Measurements from ENCODE around the gene SACM1L.

Gene SACM1L

DNA sequence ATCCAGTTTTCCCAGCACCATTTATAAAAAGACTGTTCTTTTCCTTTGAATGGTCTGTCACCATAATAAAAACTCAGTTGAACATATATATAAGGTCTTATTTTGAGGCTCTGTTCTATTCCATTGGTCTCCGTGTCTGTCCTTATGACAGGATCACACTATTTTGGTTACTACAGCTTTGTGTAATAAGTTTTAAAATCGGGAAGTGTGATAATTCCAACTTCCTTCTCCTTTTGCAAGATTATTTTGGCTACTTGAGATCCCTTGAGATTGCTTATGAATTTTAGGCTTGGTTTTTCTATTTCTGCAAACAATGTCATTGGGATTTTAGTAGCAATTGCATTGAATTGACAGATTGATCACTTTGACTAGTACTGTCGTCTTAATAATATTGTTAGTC, 35.7 kb downstream of the SACM1L start:
- no CpG with 5 or more reads among the region's 3 CpGs for WGBS (ENCODE audit: extremely low coverage, insufficient coverage, insufficient read length)
- H4K91ac ChIP-seq (ENCODE audit: low read depth, low read length): no peak overlapping the region
- DNase-seq: no peak
- H3K9me3 ChIP-seq (ENCODE audit: insufficient read depth, low read depth, low read length): no peaks in the 10 kb centered on the region
- H2BK5ac ChIP-seq (ENCODE audit: low read depth, low read length, poor library complexity): no peak overlapping the region
- H3K4ac ChIP-seq (ENCODE audit: low read depth, low read length): no peak overlapping the region
- no peak overlapping the region for H4K12ac ChIP-seq (ENCODE audit: low read depth, low read length)
- no peak overlapping the region for H3K9ac ChIP-seq (ENCODE audit: low read length)
- H3K79me1 ChIP-seq (ENCODE audit: low read length): no peaks in the 10 kb centered on the region
- no peak overlapping the region for H3K23ac ChIP-seq (ENCODE audit: low read length)
- no peaks in the 10 kb centered on the region for H3K36me3 ChIP-seq (ENCODE audit: control insufficient read depth in 1 of 2, insufficient read depth in 2 of 2, low read length in 2 of 2)
- no peak overlapping the region for H3K27ac ChIP-seq (ENCODE audit: low read depth, low read length)
- no peak overlapping the region for H3K14ac ChIP-seq (ENCODE audit: low read length)
- H3K79me2 ChIP-seq (ENCODE audit: control insufficient read depth, insufficient read depth, low read length, poor library complexity): no peaks in the 10 kb centered on the region
- no peak overlapping the region for H3K4me3 ChIP-seq (ENCODE audit: low read depth, low read length)
- no peak overlapping the region for H3K4me2 ChIP-seq (ENCODE audit: low read length)
- no peak overlapping the region for H2AK5ac ChIP-seq (ENCODE audit: low read length)
- no peaks in the 10 kb centered on the region for H3K4me1 ChIP-seq (ENCODE audit: control insufficient read depth in 1 of 2, insufficient read depth in 2 of 2, low read length in 2 of 2)
- H3K27me3 ChIP-seq (ENCODE audit: insufficient read depth, low read length): no peaks in the 10 kb centered on the region
- H2AFZ ChIP-seq (ENCODE audit: insufficient read depth, low read length, poor library complexity): no peak overlapping the region
- H3K18ac ChIP-seq (ENCODE audit: low read length): no peak overlapping the region
- H2BK12ac ChIP-seq (ENCODE audit: low read length): no peak overlapping the region
- no peak overlapping the region for H2BK120ac ChIP-seq (ENCODE audit: insufficient read depth, low read length, poor library complexity)
- H4K8ac ChIP-seq (ENCODE audit: low read depth, low read length): no peak overlapping the region

DNA sequence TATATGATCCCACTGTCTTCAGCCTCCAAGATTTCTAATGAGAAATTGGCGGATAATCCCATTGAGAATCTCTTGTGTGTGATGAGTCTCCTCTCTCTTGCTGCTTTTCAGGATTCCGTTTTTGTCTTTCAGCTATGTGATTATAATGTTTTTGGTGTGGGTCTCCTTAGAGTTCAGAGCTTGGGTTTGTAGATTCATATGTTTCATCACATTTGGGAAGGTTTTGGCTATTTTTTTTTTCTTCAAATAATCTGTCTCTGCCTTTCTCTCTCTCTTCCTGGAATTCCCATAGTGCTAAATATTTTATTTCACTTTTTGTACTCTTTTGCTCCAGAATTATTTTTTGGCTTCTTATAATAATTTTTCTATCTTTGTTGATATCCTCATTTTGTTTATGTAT, 40.4 kb downstream of the SACM1L start:
- no peak overlapping the region for H3K9ac ChIP-seq (ENCODE audit: low read length)
- H3K27ac ChIP-seq (ENCODE audit: low read depth, low read length): no peak overlapping the region
- peaks cover 3 to 5% of the 10 kb centered on the region in 2 experiments for H3K36me3 ChIP-seq (ENCODE audit: control insufficient read depth in 1 of 2, insufficient read depth in 2 of 2, low read length in 2 of 2)
- H3K4ac ChIP-seq (ENCODE audit: low read depth, low read length): no peak overlapping the region
- no peaks in the 10 kb centered on the region for H3K9me3 ChIP-seq (ENCODE audit: insufficient read depth, low read depth, low read length)
- H2AFZ ChIP-seq (ENCODE audit: insufficient read depth, low read length, poor library complexity): no peak overlapping the region
- DNase-seq: no peak
- H3K4me1 ChIP-seq (ENCODE audit: control insufficient read depth in 1 of 2, insufficient read depth in 2 of 2, low read length in 2 of 2): no peaks in the 10 kb centered on the region
- WGBS (ENCODE audit: extremely low coverage, insufficient coverage, insufficient read length): no CpG with 5 or more reads among the region's 2 CpGs
- H3K27me3 ChIP-seq (ENCODE audit: insufficient read depth, low read length): no peaks in the 10 kb centered on the region
- H4K8ac ChIP-seq (ENCODE audit: low read depth, low read length): no peak overlapping the region
- H2AK5ac ChIP-seq (ENCODE audit: low read length): no peak overlapping the region
- no peak overlapping the region for H4K91ac ChIP-seq (ENCODE audit: low read depth, low read length)
- no peak overlapping the region for H2BK5ac ChIP-seq (ENCODE audit: low read depth, low read length, poor library complexity)
- H3K18ac ChIP-seq (ENCODE audit: low read length): no peak overlapping the region
- H3K79me1 ChIP-seq (ENCODE audit: low read length): no peaks in the 10 kb centered on the region
- no peak overlapping the region for H2BK120ac ChIP-seq (ENCODE audit: insufficient read depth, low read length, poor library complexity)
- no peak overlapping the region for H3K23ac ChIP-seq (ENCODE audit: low read length)
- no peak overlapping the region for H3K14ac ChIP-seq (ENCODE audit: low read length)
- no peaks in the 10 kb centered on the region for H3K79me2 ChIP-seq (ENCODE audit: control insufficient read depth, insufficient read depth, low read length, poor library complexity)
- no peak overlapping the region for H3K4me3 ChIP-seq (ENCODE audit: low read depth, low read length)
- no peak overlapping the region for H2BK12ac ChIP-seq (ENCODE audit: low read length)
- H3K4me2 ChIP-seq (ENCODE audit: low read length): no peak overlapping the region
- no peak overlapping the region for H4K12ac ChIP-seq (ENCODE audit: low read depth, low read length)

DNA sequence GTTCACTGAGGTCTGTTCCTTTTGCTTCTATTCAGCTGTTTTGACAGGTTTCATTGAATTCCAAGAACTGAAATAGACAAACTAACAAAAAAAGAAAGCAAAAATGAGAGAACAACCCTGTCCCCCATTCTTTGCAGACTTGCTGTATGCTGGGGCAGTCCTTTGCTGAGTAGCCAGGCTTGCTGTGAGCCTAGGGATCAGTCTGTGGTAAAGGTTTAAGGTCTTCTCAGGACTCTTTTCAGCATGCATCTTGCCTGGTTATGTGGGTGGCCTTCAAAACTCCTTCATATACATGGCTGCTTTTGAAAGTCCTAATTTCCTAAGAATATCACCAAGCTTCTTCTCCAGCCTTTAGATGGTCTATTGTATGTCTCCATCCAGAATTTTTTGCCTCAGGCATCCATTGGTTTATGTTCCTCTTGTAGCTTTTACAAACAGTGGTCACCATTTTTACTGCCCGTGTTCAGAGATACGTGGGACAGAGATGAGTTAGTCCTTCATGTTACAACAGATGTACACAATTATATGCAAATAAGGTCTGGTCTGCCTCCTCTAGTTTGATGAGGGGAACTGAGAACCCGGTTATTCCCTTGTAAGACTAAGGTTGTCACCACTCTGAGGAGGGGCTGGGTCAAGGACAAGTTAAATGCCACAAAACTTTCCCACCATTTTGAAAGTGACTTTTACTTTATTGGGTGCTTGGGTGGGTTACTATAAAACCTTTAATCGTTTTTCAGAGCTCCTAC, 41.4 kb downstream of the SACM1L start:
- no peak overlapping the region for H3K4ac ChIP-seq (ENCODE audit: low read depth, low read length)
- no peak overlapping the region for H3K18ac ChIP-seq (ENCODE audit: low read length)
- H2BK5ac ChIP-seq (ENCODE audit: low read depth, low read length, poor library complexity): no peak overlapping the region
- DNase-seq: no peak
- H2AK5ac ChIP-seq (ENCODE audit: low read length): no peak overlapping the region
- H2AFZ ChIP-seq (ENCODE audit: insufficient read depth, low read length, poor library complexity): no peak overlapping the region
- no peak overlapping the region for H3K27ac ChIP-seq (ENCODE audit: low read depth, low read length)
- no peak overlapping the region for H3K4me3 ChIP-seq (ENCODE audit: low read depth, low read length)
- no peak overlapping the region for H4K91ac ChIP-seq (ENCODE audit: low read depth, low read length)
- no peak overlapping the region for H3K4me2 ChIP-seq (ENCODE audit: low read length)
- no peak overlapping the region for H2BK12ac ChIP-seq (ENCODE audit: low read length)
- no peaks in the 10 kb centered on the region for H3K4me1 ChIP-seq (ENCODE audit: control insufficient read depth in 1 of 2, insufficient read depth in 2 of 2, low read length in 2 of 2)
- no peaks in the 10 kb centered on the region for H3K79me2 ChIP-seq (ENCODE audit: control insufficient read depth, insufficient read depth, low read length, poor library complexity)
- peaks cover 4 to 7% of the 10 kb centered on the region in 2 experiments for H3K36me3 ChIP-seq (ENCODE audit: control insufficient read depth in 1 of 2, insufficient read depth in 2 of 2, low read length in 2 of 2)
- no peak overlapping the region for H3K14ac ChIP-seq (ENCODE audit: low read length)
- WGBS (ENCODE audit: extremely low coverage, insufficient coverage, insufficient read length): no CpG with 5 or more reads among the region's 4 CpGs
- no peaks in the 10 kb centered on the region for H3K9me3 ChIP-seq (ENCODE audit: insufficient read depth, low read depth, low read length)
- no peak overlapping the region for H4K8ac ChIP-seq (ENCODE audit: low read depth, low read length)
- no peak overlapping the region for H3K9ac ChIP-seq (ENCODE audit: low read length)
- H3K27me3 ChIP-seq (ENCODE audit: insufficient read depth, low read length): no peaks in the 10 kb centered on the region
- no peak overlapping the region for H3K23ac ChIP-seq (ENCODE audit: low read length)
- no peak overlapping the region for H2BK120ac ChIP-seq (ENCODE audit: insufficient read depth, low read length, poor library complexity)
- H3K79me1 ChIP-seq (ENCODE audit: low read length): no peaks in the 10 kb centered on the region
- H4K12ac ChIP-seq (ENCODE audit: low read depth, low read length): no peak overlapping the region

DNA sequence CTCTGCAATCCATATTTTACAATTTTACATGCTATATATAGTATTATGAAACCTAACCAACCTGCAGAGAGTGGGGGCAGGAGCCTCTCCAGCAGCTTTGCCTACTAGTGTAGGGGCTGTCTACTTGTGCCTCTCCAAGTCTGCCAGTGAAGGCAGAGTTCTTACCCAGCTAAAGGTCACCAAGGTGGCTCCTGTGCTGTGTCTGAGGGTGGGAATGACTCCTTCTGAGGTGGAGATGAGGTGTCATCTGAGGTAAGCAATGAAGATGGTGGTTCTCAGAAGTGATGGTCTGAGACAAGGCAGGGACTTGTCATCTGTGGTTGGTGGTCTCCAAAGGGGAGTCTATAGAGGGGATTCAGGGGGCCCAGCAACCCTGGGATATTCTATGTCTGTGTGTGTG, 47.5 kb downstream of the SACM1L start:
- Histone ChIP-seq H3K4me1 (ENCODE audit: control insufficient read depth in 1 of 2, insufficient read depth in 2 of 2, low read length in 2 of 2) (no peaks in the 10 kb centered on the region), H4K91ac (ENCODE audit: low read depth, low read length) (no peak overlapping the region), H3K18ac (ENCODE audit: low read length) (no peak overlapping the region), H3K14ac (ENCODE audit: low read length) (no peak overlapping the region), H2BK120ac (ENCODE audit: insufficient read depth, low read length, poor library complexity) (no peak overlapping the region), H3K27me3 (ENCODE audit: insufficient read depth, low read length) (no peaks in the 10 kb centered on the region), H2AFZ (ENCODE audit: insufficient read depth, low read length, poor library complexity) (no peak overlapping the region), H3K36me3 (ENCODE audit: control insufficient read depth in 1 of 2, insufficient read depth in 2 of 2, low read length in 2 of 2) (peaks cover 23 to 26% of the 10 kb centered on the region in 2 experiments), H3K79me2 (ENCODE audit: control insufficient read depth, insufficient read depth, low read length, poor library complexity) (no peaks in the 10 kb centered on the region), H3K4me3 (ENCODE audit: low read depth, low read length) (no peak overlapping the region), H3K79me1 (ENCODE audit: low read length) (no peaks in the 10 kb centered on the region), H4K12ac (ENCODE audit: low read depth, low read length) (no peak overlapping the region), H3K4ac (ENCODE audit: low read depth, low read length) (no peak overlapping the region), H3K4me2 (ENCODE audit: low read length) (no peak overlapping the region), H3K27ac (ENCODE audit: low read depth, low read length) (no peak overlapping the region), H2BK12ac (ENCODE audit: low read length) (no peak overlapping the region), H3K23ac (ENCODE audit: low read length) (no peak overlapping the region), H2AK5ac (ENCODE audit: low read length) (no peak overlapping the region), H3K9me3 (ENCODE audit: insufficient read depth, low read depth, low read length) (no peaks in the 10 kb centered on the region), H2BK5ac (ENCODE audit: low read depth, low read length, poor library complexity) (no peak overlapping the region), H4K8ac (ENCODE audit: low read depth, low read length) (no peak overlapping the region), H3K9ac (ENCODE audit: low read length) (no peak overlapping the region)
- DNase-seq: no peak

All from trophoblast cell (in vitro differentiated cells and primary cell).